Daoy (cell line): Measurements from ENCODE around the gene PGGHG. TPM values are rescaled to one million over a fixed set of nuclear protein-coding genes. Genes with fewer than 3 reads are reported as not detected.

Experiments used
- DNase-seq: peaks from one replicate; pipeline ENCODE4 v3.0.0-alpha.2; 2015; ENCODE audit warnings: low read depth
- total RNA-seq: library from RNA; depleted of rRNA; stranded (reverse); fragments of >200 nt; shearing (Covaris generic); gene quantifications from 2 replicates; pipeline ENCODE4 v1.2.3, GENCODE V29; 2014

PGGHG gene
- total RNA-seq, 1 experiment from 2014 or later: 1.4 TPM

DNA sequence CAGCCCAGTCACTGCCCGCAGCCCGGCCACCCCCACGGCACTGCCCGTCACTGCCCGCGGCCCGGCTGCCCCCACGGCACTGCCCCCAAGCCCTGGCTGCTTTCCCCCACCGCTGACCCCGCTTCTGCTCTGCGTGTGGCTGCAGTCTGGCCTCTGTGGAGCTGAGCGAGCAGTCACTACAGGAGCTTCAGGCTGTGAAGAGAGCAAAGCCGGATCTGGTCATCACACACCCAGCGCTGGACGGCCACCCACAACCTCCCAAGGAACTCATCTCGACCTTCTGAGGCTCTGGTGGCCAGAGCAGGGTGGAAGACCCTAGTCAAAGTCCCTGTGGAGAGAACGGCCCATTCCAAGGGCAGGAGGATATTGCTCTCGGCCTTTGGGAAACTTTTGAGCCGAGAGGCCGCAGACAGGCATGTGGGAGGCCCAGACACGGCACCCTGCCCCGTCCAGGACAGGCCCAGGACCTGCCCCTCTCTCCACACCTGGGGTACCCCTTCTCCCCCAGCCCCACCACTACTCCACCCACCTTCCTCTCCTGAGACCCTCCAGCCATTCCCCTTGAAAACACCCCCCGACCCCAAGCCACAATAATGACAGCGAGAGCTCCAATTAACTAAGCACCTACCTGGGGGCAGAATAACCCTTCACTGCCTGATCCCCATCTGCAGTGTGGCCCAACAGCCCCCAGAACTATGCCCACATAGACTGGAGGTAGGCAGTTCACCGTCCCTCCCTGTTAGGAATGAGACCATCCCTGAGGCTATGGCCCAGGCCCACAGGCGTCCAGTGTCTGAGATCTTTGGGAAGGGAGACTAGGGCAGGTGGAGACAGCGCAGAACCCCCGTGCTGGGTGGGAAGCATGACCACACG is 3.7 kb upstream of the PGGHG start:
- peak; percentile 1 for DNase-seq

GRCh38 chr11:285894-286220 is 3.1 kb upstream of the PGGHG start:
- no peak for DNase-seq

DNA sequence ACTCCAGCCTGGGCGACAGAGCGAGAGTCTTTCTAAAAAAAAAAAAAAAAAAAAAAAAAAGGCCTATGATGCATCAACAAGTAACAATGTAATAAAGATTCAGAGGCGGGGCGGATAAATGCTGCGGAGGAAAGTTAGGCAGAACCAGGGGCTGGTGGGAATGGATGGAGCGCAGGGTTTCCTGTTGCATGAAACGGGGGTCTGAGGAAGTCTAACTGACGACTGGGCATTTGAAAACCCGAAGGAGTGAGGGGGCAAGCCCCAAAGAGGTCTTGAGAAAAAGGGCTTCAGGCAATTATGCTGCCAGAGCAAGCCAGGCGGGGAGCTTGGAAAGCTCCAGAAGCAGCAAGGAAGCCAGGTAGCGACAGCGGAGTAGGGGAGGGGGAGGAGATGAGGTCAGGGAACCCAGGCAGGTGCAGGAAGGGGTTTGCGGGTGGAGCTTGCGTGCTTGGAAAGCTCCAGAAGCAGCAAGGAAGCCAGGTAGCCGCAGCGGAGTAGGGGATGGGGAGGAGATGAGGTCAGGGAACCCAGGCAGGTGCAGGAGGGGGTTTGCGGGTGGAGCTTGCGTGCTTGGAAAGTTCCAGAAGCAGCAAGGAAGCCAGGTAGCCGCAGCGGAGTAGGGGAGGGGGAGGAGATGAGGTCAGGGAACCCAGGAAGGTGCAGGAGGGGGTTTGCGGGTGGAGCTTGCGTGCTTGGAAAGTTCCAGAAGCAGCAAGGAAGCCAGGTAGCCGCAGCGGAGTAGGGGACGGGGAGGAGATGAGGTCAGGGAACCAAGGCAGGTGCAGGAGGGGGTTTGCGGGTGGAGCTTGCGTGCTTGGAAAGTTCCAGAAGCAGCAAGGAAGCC is 1.7 kb upstream of the PGGHG start:
- peak; percentile 6 for DNase-seq

DNA sequence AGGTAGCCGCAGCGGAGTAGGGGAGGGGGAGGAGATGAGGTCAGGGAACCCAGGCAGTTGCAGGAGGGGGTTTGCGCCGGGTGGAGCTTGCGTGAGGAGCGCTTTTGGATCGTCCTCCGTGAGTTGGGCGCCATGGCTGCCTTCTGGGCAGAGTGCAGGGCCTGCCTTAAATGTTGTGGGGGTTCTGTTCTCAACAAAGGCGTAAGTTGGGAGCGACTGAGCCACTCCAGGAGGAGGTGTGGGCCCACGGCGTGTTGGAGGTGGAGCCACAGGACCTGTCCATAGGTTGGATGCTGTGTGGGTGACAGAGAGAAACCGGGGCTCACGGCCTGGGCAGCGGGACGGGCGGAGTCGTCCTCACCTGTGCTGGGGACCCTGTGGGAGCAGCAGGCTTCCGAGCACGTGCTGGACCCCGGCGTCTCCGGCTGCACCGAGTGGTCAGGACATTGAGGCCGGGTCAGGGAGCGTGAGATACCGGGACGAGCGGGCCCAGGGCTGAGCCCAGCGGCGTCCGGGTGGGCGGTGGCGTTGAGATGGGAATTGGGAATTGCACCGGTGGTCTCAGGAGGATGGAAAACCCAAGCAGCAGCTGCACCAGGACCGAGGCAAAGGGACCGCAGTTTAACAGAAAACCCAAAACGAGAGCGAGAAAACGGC is 977 bp upstream of the PGGHG start:
- DNase-seq: peak; percentile 8

- no peak for DNase-seq
Measured at GRCh38 chr11:289398-289711, 429 bp downstream of the PGGHG start.

GRCh38 chr11:289712-290620 is 1.0 kb downstream of the PGGHG start:
- no peak for DNase-seq

- DNase-seq: no peak
Measured at GRCh38 chr11:290621-291231, 1.8 kb downstream of the PGGHG start.

DNA sequence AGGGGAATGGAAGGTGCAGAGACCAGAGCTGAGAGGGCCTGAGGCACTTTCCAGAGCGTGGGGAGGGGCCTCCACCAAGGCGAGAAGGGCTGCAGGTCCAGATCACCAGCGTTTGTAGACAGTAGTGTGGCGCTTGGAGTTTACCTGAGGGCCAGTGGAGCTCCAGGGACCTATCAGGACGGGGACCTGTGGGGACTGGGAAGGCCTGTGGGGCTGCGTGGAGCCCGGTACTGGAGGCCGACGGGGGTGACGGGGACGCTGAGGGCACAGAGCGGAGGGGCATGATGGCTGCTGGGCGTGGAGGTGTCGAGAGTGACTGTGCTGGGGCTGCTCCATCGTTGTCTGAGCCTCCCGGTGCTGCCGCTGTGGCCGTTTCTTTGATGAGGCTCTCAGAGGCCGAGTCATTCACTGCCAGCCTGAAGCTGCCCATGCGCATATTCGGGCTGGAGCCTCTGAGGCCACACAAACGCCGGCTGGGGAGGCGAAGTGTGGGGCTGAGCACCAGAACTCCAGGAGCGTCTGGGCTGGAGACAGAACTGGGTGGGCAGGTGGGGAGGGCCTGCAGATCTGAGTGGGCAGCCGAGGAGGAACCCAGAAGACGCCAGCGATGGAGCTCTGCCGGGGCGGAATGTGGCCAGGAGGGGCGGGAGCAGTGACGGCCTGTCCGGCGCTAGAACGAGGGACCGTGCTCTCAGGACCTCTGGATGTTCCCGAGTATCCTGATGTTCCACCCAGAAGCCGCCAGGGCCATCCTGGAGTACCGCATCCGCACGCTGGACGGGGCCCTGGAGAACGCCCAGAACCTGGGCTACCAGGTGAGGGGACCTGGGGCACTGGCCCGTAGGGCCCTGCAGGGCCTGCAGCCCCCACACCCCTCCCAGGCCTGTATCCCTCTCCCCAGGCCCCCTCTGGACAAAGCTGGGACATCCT is 2.6 kb downstream of the PGGHG start:
- DNase-seq: no peak

DNA sequence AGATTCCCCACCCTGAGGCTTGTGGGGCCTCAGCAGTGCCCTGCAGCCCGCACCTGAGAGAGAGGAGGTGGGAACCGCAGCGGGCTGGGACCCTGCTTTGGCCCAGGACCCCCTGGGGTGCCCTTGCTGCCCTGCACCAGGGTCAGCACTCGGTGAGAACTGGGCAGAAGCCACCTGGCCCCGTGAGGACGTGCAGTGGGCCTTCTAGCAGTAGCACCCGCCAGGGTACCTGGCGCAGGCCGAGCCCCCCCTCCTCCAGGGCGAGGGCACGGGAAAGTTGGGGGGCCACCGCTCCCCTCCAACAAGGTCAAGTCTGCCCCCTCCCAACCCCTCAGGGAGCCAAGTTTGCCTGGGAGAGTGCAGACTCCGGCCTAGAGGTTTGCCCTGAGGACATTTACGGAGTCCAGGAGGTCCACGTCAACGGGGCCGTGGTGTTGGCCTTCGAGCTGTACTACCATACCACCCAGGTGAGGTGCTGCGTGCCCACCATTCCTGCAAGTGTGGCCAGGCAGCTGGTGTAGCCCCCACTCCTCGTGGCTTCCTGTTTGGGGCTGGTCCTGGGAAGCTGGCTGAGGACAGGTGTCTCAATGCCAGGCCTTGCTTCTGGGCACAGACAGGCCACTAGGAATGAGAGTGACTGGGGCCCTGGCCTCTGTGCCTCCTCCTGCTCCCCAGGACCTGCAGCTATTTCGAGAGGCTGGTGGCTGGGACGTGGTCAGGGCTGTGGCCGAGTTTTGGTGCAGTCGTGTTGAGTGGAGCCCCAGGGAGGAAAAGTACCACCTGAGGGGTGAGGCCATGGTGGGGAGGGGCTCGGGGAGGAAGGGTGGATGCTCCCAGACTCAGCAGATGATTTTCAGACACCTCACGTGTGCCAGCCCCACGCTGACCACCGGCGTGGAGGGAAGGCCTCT is 3.5 kb downstream of the PGGHG start:
- DNase-seq: no peak

DNA sequence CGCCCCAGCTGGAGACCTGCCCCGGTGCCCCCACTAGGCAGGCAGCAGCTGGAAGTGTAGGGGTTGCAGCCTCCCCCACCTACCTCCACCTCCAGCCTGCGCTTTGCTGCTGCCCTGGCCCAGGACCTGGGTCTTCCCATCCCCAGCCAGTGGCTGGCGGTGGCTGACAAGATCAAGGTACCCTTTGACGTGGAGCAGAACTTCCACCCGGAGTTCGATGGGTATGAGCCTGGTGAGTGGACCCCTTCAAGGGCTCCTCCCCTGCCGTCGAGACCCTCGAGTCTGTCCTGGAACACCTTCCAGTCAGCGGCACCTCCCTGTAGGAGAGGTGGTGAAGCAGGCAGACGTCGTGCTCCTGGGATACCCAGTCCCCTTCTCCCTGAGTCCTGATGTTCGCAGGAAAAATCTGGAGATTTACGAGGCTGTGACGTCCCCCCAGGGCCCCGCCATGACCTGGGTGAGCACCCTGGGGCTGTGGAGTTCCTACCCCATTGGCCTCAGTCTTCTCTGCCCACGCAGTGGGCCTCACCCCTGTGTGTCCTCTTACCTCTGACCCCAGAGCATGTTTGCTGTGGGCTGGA is 4.4 kb downstream of the PGGHG start:
- no peak for DNase-seq

GRCh38 chr11:293852-294661 is 5.1 kb downstream of the PGGHG start:
- no peak for DNase-seq

GRCh38 chr11:294780-295179 is 5.9 kb downstream of the PGGHG start:
- no peak for DNase-seq

- no peak for DNase-seq
Measured at GRCh38 chr11:295351-296170, 6.6 kb downstream of the PGGHG start.

GRCh38 chr11:296171-297050 is 7.5 kb downstream of the PGGHG start:
- DNase-seq: no peak

DNA sequence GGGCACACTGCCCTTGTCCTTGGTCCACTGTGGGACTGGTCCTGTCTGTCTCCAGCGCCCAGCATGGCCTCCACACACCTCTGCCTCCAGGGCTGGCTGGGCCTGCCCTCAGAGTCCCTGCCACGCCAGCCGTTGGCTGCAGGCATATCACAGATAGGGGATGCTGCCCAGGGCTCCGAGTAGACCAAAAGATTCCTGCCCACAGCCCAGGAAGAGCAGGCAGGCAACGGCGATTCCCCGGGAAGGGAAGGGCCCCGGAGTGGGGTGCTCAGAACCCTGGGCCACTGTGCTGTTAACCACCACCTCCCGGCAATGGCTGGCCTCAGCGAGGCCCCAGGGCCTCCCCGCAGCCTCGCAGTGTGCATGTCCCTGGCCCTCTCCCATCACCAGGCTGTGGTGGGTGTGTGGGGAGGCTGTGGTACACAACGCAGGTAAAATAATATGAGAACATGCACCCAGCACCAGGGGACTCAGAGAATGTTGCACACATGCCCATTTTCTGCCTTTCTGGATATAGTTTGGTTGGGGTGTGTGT is 8.2 kb downstream of the PGGHG start:
- DNase-seq: no peak
